Endothelial cell of umbilical vein (primary cell): ENCODE measurements around the gene IQCN.

Experiments used
- CTCF ChIP-seq, 2 donors: IDR thresholded peaks; 1 replicate in 1 of 2; 2 replicates in 1 of 2; pipeline ENCODE4 v1.5.1; 2011; ENCODE audit warnings: low read length in 2 of 2, mild to moderate bottlenecking in 2 of 2, moderate library complexity in 2 of 2, control low read depth in 1 of 2, inconsistent platforms in 1 of 2, low read depth in 1 of 2; ENCODE audit not compliant: insufficient read depth in 1 of 2; ENCODE audit errors: extremely low read depth in 1 of 2
- EZH2 ChIP-seq: IDR thresholded peaks from 2 replicates; pipeline ENCODE4 v1.6.1; 2012; ENCODE audit warnings: borderline replicate concordance, low read depth, mild to moderate bottlenecking, moderate library complexity, low read length, inconsistent platforms; ENCODE audit not compliant: severe bottlenecking
- JUN ChIP-seq: IDR thresholded peaks from 2 replicates; pipeline ENCODE4 v1.6.1; 2011; ENCODE audit warnings: borderline replicate concordance, low read depth; ENCODE audit not compliant: insufficient read length, insufficient read depth
- MAX ChIP-seq: IDR thresholded peaks from 2 replicates; pipeline ENCODE4 v1.6.1; 2011; ENCODE audit not compliant: insufficient read depth, insufficient read length
- MYC ChIP-seq: IDR thresholded peaks from one replicate; pipeline ENCODE4 v1.6.1; 2011; ENCODE audit warnings: mild to moderate bottlenecking, low read depth, low read length
- POLR2A ChIP-seq: IDR thresholded peaks from 2 replicates; pipeline ENCODE4 v1.6.1; 2012; ENCODE audit warnings: low read depth, mild to moderate bottlenecking, control low read depth, low read length
- POLR2AphosphoS5 ChIP-seq: IDR thresholded peaks from 2 replicates; pipeline ENCODE4 v1.6.1; 2012; ENCODE audit warnings: low read depth, mild to moderate bottlenecking, control low read depth, low read length, moderate library complexity; ENCODE audit not compliant: insufficient read depth

DNA sequence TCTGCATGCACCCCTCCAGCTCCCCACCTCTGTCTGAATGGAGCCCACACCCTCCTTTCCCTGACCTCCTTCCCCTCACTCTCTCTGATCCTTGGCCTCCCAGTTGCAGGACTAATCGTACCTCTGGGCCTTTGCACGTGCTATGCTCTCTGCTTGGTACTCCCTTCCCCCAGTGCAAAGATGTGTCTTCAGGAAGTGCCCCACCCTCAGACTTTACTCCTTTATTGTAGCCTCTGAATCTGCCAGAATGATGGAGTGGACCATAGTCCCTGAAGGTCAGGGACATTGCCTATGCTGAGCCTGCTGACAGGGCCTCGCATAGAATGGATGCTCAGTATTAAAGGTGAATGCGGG, 8.5 kb upstream of the IQCN start:
- TF ChIP-seq CTCF (IDR thresholded peaks at IDR 0.05; ENCODE audit: extremely low read depth in 1 of 2, insufficient read depth in 1 of 2, low read depth in 1 of 2, low read length in 2 of 2) (no peak), POLR2A (no peak), EZH2 (no peak), MYC (no peak), POLR2AphosphoS5 (no peak), JUN (no peak), MAX (no peak)
